HCT116 (cell line): ENCODE results near the gene FCN3. TPM values are rescaled to one million over a fixed set of nuclear protein-coding genes. Genes with fewer than 3 reads are reported as not detected.

Source experiments
- ATAC-seq: fragments of 200-7000 bp; cut with Tn5 transposase; 2 replicates; pipeline ENCODE4 v1.9.1; 2020; ENCODE audit warnings: mild to moderate bottlenecking, moderate library complexity
- BruUV-seq: library from RNA; stranded (reverse); fragments of 400-500 nt; replicated peaks from 2 replicates; lab custom pipeline; 2021; lab: Mats Ljungman, UMichigan
- CTCF ChIA-PET: fragments of 300-600 bp; sonication (Branson Sonifier 250); formaldehyde crosslinking; loops from one replicate; lab custom pipeline; 2021; ENCODE audit warnings: antibody characterized with exemption; lab: Charles Lee
- POLR2A ChIA-PET: fragments of 300-600, 350-600 bp; sonication (Branson Sonifier 250); formaldehyde crosslinking; loops from one replicate; lab custom pipeline; 2021; ENCODE audit warnings: antibody characterized with exemption; lab: Charles Lee
- RAD21 ChIA-PET, 2 experiments: fragments of 300-600 bp; sonication (Branson Sonifier 250); formaldehyde crosslinking; loops; one replicate each; lab custom pipeline; 2023; ENCODE audit warnings: low total read pairs in 2 of 2; ENCODE audit not compliant: uncharacterized antibody in 2 of 2, unreplicated experiment in 2 of 2, low non-redundant PET in 1 of 2; lab: Charles Lee
- DNase-seq: peaks from one replicate; pipeline ENCODE4 v3.0.0-alpha.2; 2010; ENCODE audit warnings: low read depth, low spot score
- H2AFZ ChIP-seq: fragments of 200-600 bp; shearing (Covaris generic), sonication (generic); 2 replicates; pipeline ENCODE4 v1.6.1; 2017; ENCODE audit warnings: low read depth, mixed run types, mixed read lengths, antibody characterized with exemption, low read length; ENCODE audit not compliant: poor library complexity, severe bottlenecking
- H3K27ac ChIP-seq: 2 replicates; pipeline ENCODE4 v1.5.1; 2012; ENCODE audit warnings: low read depth, low read length
- H3K27me3 ChIP-seq: fragments of 200-600 bp; sonication (generic); 2 replicates; pipeline ENCODE4 v1.6.1; 2016; ENCODE audit warnings: mixed run types, low read length, mixed read lengths; ENCODE audit not compliant: insufficient read depth
- H3K36me3 ChIP-seq, 2 experiments: fragments of 200-500 bp in 1 of 2; fragments of 200-600 bp in 1 of 2; sonication (Bioruptor generic) in 1 of 2; sonication (generic) in 1 of 2; 2 replicates each; pipeline versions ENCODE4 v1.5.1 to v1.6.1; 2014 to 2016; ENCODE audit warnings: low read length in 2 of 2, inconsistent platforms in 1 of 2, mixed read lengths in 1 of 2, mixed run types in 1 of 2; ENCODE audit not compliant: insufficient read depth in 2 of 2, control insufficient read depth in 1 of 2
- H3K4me1 ChIP-seq, 2 experiments: fragments of 200-600 bp in 1 of 2; sonication (generic) in 1 of 2; 2 replicates each; pipeline versions ENCODE4 v1.5.1 to v1.6.1; 2012 to 2017; ENCODE audit warnings: low read length in 2 of 2, inconsistent platforms in 1 of 2, mild to moderate bottlenecking in 1 of 2, mixed read lengths in 1 of 2, mixed run types in 1 of 2, moderate library complexity in 1 of 2; ENCODE audit not compliant: insufficient read depth in 2 of 2, control insufficient read depth in 1 of 2
- H3K4me2 ChIP-seq: fragments of 200-600 bp; sonication (generic); 2 replicates; pipeline ENCODE4 v1.6.1; 2017; ENCODE audit warnings: mixed run types, low read length, mixed read lengths
- H3K4me3 ChIP-seq, 2 experiments: fragments of 200-600 bp in 1 of 2; sonication (generic) in 1 of 2; replicated peaks in 1 of 2; 2 replicates each; pipeline ENCODE4 v1.5.1; 2011 to 2016; ENCODE audit warnings: low read length in 2 of 2, control low read depth in 1 of 2, low read depth in 1 of 2, mild to moderate bottlenecking in 1 of 2, mixed read lengths in 1 of 2, mixed run types in 1 of 2
- H3K79me2 ChIP-seq: fragments of 200-600 bp; sonication (generic); 2 replicates; pipeline ENCODE4 v1.6.1; 2017; ENCODE audit warnings: mild to moderate bottlenecking, mixed run types, low read length, moderate library complexity, mixed read lengths; ENCODE audit not compliant: insufficient read depth
- H3K9ac ChIP-seq: fragments of 200-600 bp; sonication (generic); 2 replicates; pipeline ENCODE4 v1.6.1; 2016; ENCODE audit warnings: low read length, mixed read lengths
- H3K9me2 ChIP-seq: fragments of 200-600 bp; sonication (generic), shearing (Covaris generic); 2 replicates; pipeline ENCODE4 v1.6.1; 2017; ENCODE audit warnings: mixed run types, mild to moderate bottlenecking, moderate library complexity; ENCODE audit not compliant: insufficient read depth
- H3K9me3 ChIP-seq, 2 experiments: fragments of 200-500 bp in 1 of 2; fragments of 200-600 bp in 1 of 2; sonication (Bioruptor generic) in 1 of 2; sonication (generic) in 1 of 2; 2 replicates each; pipeline ENCODE4 v1.6.1; 2014 to 2017; ENCODE audit warnings: low read length in 2 of 2, mixed read lengths in 2 of 2, inconsistent platforms in 1 of 2, low read depth in 1 of 2, mild to moderate bottlenecking in 1 of 2, mixed run types in 1 of 2, moderate library complexity in 1 of 2; ENCODE audit not compliant: control insufficient read depth in 1 of 2, insufficient read depth in 1 of 2
- H4K20me1 ChIP-seq: fragments of 200-600 bp; sonication (generic), shearing (Covaris generic); 2 replicates; pipeline ENCODE4 v1.6.1; 2017; ENCODE audit warnings: mixed run types, mild to moderate bottlenecking, moderate library complexity; ENCODE audit not compliant: insufficient read depth
- EGR1 ChIP-seq: IDR thresholded peaks from 2 replicates; pipeline ENCODE4 v1.6.1; 2012; ENCODE audit warnings: low read depth
- EZH2phosphoT487 ChIP-seq: fragments of 200-600 bp; IDR thresholded peaks from 2 replicates; pipeline ENCODE4 v1.6.1; 2018; ENCODE audit warnings: antibody characterized with exemption, borderline replicate concordance
- FOSL1 ChIP-seq: IDR thresholded peaks from 2 replicates; pipeline ENCODE4 v1.6.1; 2012; ENCODE audit warnings: low read depth
- POLR2A ChIP-seq: IDR thresholded peaks from 2 replicates; pipeline ENCODE4 v1.7.0; 2011; ENCODE audit warnings: borderline replicate concordance; ENCODE audit not compliant: insufficient read depth, insufficient read length; ENCODE audit errors: extremely low read depth
- POLR2AphosphoS5 ChIP-seq: IDR thresholded peaks from 2 replicates; pipeline ENCODE4 v1.6.1; 2011; ENCODE audit warnings: mild to moderate bottlenecking, low read depth, low read length, moderate library complexity
- SP1 ChIP-seq: IDR thresholded peaks from 2 replicates; pipeline ENCODE4 v1.6.1; 2012; ENCODE audit warnings: low read depth
- ZFX ChIP-seq: fragments of 450-650 bp; IDR thresholded peaks from 2 replicates; pipeline ENCODE4 v1.6.1; 2017
- intact Hi-C: fragments of 100-400 bp; cut with micrococcal nuclease; formaldehyde crosslinking; loops from 2 replicates; pipeline ENCODE4 v1.10.0; 2022
- total RNA-seq: library from RNA; stranded (reverse); gene quantifications from one replicate; pipeline ENCODE4 v1.2.1, GENCODE V29; 2021; ENCODE audit not compliant: unreplicated experiment
- TF ChIP-seq, protein P1 (sequence below): IDR thresholded peaks from 2 replicates; pipeline ENCODE4 v1.6.1; 2012; ENCODE audit warnings: low read depth

FCN3 gene
- total RNA-seq, 1 experiment from 2014 or later = 1.2 TPM

GRCh38 chr1:27366411-27367159, 8.0 kb downstream of the FCN3 start, which contains the start of gene MAP3K6 (continued):
- TF ChIP-seq, protein P1, sequence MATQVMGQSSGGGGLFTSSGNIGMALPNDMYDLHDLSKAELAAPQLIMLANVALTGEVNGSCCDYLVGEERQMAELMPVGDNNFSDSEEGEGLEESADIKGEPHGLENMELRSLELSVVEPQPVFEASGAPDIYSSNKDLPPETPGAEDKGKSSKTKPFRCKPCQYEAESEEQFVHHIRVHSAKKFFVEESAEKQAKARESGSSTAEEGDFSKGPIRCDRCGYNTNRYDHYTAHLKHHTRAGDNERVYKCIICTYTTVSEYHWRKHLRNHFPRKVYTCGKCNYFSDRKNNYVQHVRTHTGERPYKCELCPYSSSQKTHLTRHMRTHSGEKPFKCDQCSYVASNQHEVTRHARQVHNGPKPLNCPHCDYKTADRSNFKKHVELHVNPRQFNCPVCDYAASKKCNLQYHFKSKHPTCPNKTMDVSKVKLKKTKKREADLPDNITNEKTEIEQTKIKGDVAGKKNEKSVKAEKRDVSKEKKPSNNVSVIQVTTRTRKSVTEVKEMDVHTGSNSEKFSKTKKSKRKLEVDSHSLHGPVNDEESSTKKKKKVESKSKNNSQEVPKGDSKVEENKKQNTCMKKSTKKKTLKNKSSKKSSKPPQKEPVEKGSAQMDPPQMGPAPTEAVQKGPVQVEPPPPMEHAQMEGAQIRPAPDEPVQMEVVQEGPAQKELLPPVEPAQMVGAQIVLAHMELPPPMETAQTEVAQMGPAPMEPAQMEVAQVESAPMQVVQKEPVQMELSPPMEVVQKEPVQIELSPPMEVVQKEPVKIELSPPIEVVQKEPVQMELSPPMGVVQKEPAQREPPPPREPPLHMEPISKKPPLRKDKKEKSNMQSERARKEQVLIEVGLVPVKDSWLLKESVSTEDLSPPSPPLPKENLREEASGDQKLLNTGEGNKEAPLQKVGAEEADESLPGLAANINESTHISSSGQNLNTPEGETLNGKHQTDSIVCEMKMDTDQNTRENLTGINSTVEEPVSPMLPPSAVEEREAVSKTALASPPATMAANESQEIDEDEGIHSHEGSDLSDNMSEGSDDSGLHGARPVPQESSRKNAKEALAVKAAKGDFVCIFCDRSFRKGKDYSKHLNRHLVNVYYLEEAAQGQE = no peak
- TF ChIP-seq POLR2A = peak; percentile 20
- TF ChIP-seq, all 23 proteins: peak for 6

- peaks cover 0 to 4% of the 10 kb centered on the region in 2 experiments; a peak in 1 of 4 replicates for H3K36me3 ChIP-seq
- H3K4me3 ChIP-seq = peak overlapping the region; percentile 67 to 69
- peak overlapping the region; percentile 100 for H3K27ac ChIP-seq
- peak; percentile 72 for ATAC-seq
- no peaks in the 10 kb centered on the region for H3K27me3 ChIP-seq
- H3K9ac ChIP-seq = peak overlapping the region; percentile 78
- no peak for TF ChIP-seq EZH2phosphoT487
- TF ChIP-seq POLR2A = peak; percentile 22
- 0 out of 2 replicates have a peak, but pooled peaks have one; percentile 10 for TF ChIP-seq SP1
- peak; percentile 23; the same call in 1 of the 2 replicates for TF ChIP-seq POLR2AphosphoS5
- TF ChIP-seq EGR1 = peak; percentile 92
- 0 out of 2 replicates have a peak, but pooled peaks have one; percentile 47 for TF ChIP-seq ZFX
- no peak for TF ChIP-seq FOSL1
- TF ChIP-seq, all 23 proteins: peak for 5
- H3K4me1 ChIP-seq = peaks cover 12 to 32% of the 10 kb centered on the region in 2 experiments
- no peaks in the 10 kb centered on the region for H3K9me2 ChIP-seq
- RAD21 ChIA-PET = interaction anchor here in 1 of 2 experiments (0.6 kb wide), 1 partner anchor 59 kb away, joined by 7 read pairs; no protein-coding TSS in a partner anchor
- H4K20me1 ChIP-seq = no peaks in the 10 kb centered on the region
- BruUV-seq = no TSS peak
- CTCF ChIA-PET = interaction anchor here (0.5 to 3.3 kb wide), 19 partner anchors 8 to 509 kb away, joined by 3 to 28 read pairs (median 5); partner anchors contain the start of genes CD164L2, GPR3 and SYTL1
- peaks cover 3% of the 10 kb centered on the region; the same call in 1 of the 2 replicates for H3K79me2 ChIP-seq
- no peaks in the 10 kb centered on the region for H3K9me3 ChIP-seq
- H3K4me2 ChIP-seq = peak overlapping the region; percentile 95
- intact Hi-C loops = no loop called here
- POLR2A ChIA-PET = interaction anchor here (0.6 to 2.6 kb wide), 17 partner anchors 8 to 367 kb away, joined by 3 to 26 read pairs (median 4); partner anchors contain the start of genes CD164L2, GPR3 and SYTL1
- peak overlapping the region; percentile 68 for H2AFZ ChIP-seq
- DNase-seq = peak; percentile 51
Measured at GRCh38 chr1:27366113-27366410, 8.6 kb downstream of the FCN3 start.
